H1 (cell line): ENCODE results near the gene TLE3. TPM values are rescaled to one million over a fixed set of nuclear protein-coding genes. Genes with fewer than 3 reads are reported as not detected.

Experiments
- BCL11A ChIP-seq, 2 experiments: IDR thresholded peaks; one replicate each; pipeline ENCODE4 v1.6.1; 2011; ENCODE audit warnings: low read depth in 2 of 2, low read length in 2 of 2, mild to moderate bottlenecking in 2 of 2
- EP300 ChIP-seq, 2 experiments: IDR thresholded peaks; 1 replicate in 1 of 2; 2 replicates in 1 of 2; pipeline ENCODE4 v1.6.1; 2011 to 2012; ENCODE audit warnings: low read depth in 2 of 2, low read length in 2 of 2, mild to moderate bottlenecking in 2 of 2, borderline replicate concordance in 1 of 2, inconsistent platforms in 1 of 2, moderate library complexity in 1 of 2
- EZH2 ChIP-seq: fragments of 200-600 bp; sonication (generic); IDR thresholded peaks from 2 replicates; pipeline ENCODE4 v1.7.1; 2012; ENCODE audit warnings: low read depth, mild to moderate bottlenecking, moderate library complexity, low read length, inconsistent platforms; ENCODE audit not compliant: severe bottlenecking
- GTF2F1 ChIP-seq: IDR thresholded peaks from 2 replicates; pipeline ENCODE4 v1.6.1; 2012; ENCODE audit warnings: low read depth, low read length, improper control_type of control experiment, borderline replicate concordance
- KDM4A ChIP-seq: IDR thresholded peaks from one replicate; pipeline ENCODE4 v1.7.1; 2012; ENCODE audit warnings: low read depth, mild to moderate bottlenecking, moderate library complexity, low read length, inconsistent platforms; ENCODE audit not compliant: severe bottlenecking
- MAFK ChIP-seq: IDR thresholded peaks from 2 replicates; pipeline ENCODE4 v1.6.1; 2012; ENCODE audit warnings: low read depth, mild to moderate bottlenecking, improper control_type of control experiment, low read length
- NRF1 ChIP-seq: IDR thresholded peaks from 2 replicates; pipeline ENCODE4 v1.6.1; 2011; ENCODE audit warnings: mild to moderate bottlenecking, low read depth, low read length, improper control_type of control experiment
- POLR2AphosphoS5 ChIP-seq: IDR thresholded peaks from 2 replicates; pipeline ENCODE4 v1.6.1; 2011; ENCODE audit warnings: low read depth, low read length
- POU5F1 ChIP-seq: IDR thresholded peaks from 2 replicates; pipeline ENCODE4 v1.6.1; 2011; ENCODE audit warnings: low read depth, mild to moderate bottlenecking, low read length, moderate library complexity
- RAD21 ChIP-seq, 2 experiments: IDR thresholded peaks in 1 of 2; conservative IDR thresholded peaks in 1 of 2; 2 replicates each; pipeline ENCODE4 v1.6.1; 2011; ENCODE audit warnings: low read depth in 2 of 2, low read length in 2 of 2, improper control_type of control experiment in 1 of 2, inconsistent platforms in 1 of 2, mild to moderate bottlenecking in 1 of 2, moderate library complexity in 1 of 2
- RBBP5 ChIP-seq: IDR thresholded peaks from 2 replicates; pipeline ENCODE4 v1.7.1; 2012; ENCODE audit warnings: low read depth, mild to moderate bottlenecking, inconsistent platforms, low read length, moderate library complexity, borderline replicate concordance
- RFX5 ChIP-seq: IDR thresholded peaks from 2 replicates; pipeline ENCODE4 v1.6.1; 2011; ENCODE audit warnings: low read depth, low read length, improper control_type of control experiment, borderline replicate concordance
- RNF2 ChIP-seq: fragments of 200-900, 300-1000 bp; sonication (generic); IDR thresholded peaks from 2 replicates; pipeline ENCODE4 v1.7.1; 2016; ENCODE audit warnings: borderline replicate concordance, low read depth, mild to moderate bottlenecking, antibody characterized with exemption, low read length; ENCODE audit not compliant: poor library complexity, severe bottlenecking; ENCODE audit errors: missing control alignments
- SIRT6 ChIP-seq: IDR thresholded peaks from one replicate; pipeline ENCODE4 v1.7.1; 2012; ENCODE audit warnings: low read length, inconsistent platforms
- SIX5 ChIP-seq: IDR thresholded peaks from 2 replicates; pipeline ENCODE4 v1.6.1; 2011; ENCODE audit warnings: mild to moderate bottlenecking, low read depth, low read length
- SP1 ChIP-seq: IDR thresholded peaks from 2 replicates; pipeline ENCODE4 v1.6.1; 2011; ENCODE audit warnings: low read depth, low read length
- SUZ12 ChIP-seq: fragments of 200-600 bp; sonication (generic); IDR thresholded peaks from 2 replicates; pipeline ENCODE4 v1.6.1; 2012; ENCODE audit warnings: mild to moderate bottlenecking, inconsistent platforms, low read length, moderate library complexity, mixed read lengths
- TAF7 ChIP-seq: optimal IDR thresholded peaks from 2 replicates; pipeline ENCODE3; 2011; ENCODE audit warnings: low read depth, mild to moderate bottlenecking, inconsistent platforms, low read length, moderate library complexity, borderline replicate concordance
- TCF12 ChIP-seq: IDR thresholded peaks from 2 replicates; pipeline ENCODE4 v1.6.1; 2011; ENCODE audit warnings: low read depth, mild to moderate bottlenecking, low read length
- YY1 ChIP-seq: IDR thresholded peaks from 2 replicates; pipeline ENCODE4 v1.6.1; 2011; ENCODE audit warnings: low read depth, mild to moderate bottlenecking, low read length
- polyA plus RNA-seq, 7 experiments: library from polyadenylated mRNA; depleted of rRNA in 3 of 7; stranded (reverse) in 5 of 7; unstranded in 2 of 7; fragments of >200 nt in 5 of 7; fragments of 200-250 nt in 2 of 7; gene quantifications; 1 replicate in 5 of 7; 2 replicates in 1 of 7; 4 replicates in 1 of 7; pipeline versions ENCODE4 v1.2.1 to v1.2.3, GENCODE V29; 2011 to 2013; ENCODE audit warnings: missing spikeins in 2 of 7, mixed read lengths in 2 of 7
- total RNA-seq: library from RNA; stranded (reverse); fragmentation: NEBNext Ultra II Directional; extraction: Animal tissue kit (Norgen Biotek cat#: 25700); gene quantifications from 2 replicates; pipeline ENCODE4 v1.2.1, GENCODE V29; 2021
- TF ChIP-seq, protein P1 (sequence below): IDR thresholded peaks from 2 replicates; pipeline ENCODE4 v1.6.1; 2011; ENCODE audit warnings: low read depth, mild to moderate bottlenecking, low read length; ENCODE audit not compliant: insufficient read depth
- TF ChIP-seq, protein P2 (sequence below): IDR thresholded peaks from 2 replicates; pipeline ENCODE4 v1.6.1; 2012; ENCODE audit warnings: inconsistent platforms

TLE3 gene
- total and polyA plus RNA-seq, 2 of the 8 experiments (the other 6 are each of a cell fraction or from before 2014, with no cell fraction given), result 25.1 to 61.2 TPM

DNA sequence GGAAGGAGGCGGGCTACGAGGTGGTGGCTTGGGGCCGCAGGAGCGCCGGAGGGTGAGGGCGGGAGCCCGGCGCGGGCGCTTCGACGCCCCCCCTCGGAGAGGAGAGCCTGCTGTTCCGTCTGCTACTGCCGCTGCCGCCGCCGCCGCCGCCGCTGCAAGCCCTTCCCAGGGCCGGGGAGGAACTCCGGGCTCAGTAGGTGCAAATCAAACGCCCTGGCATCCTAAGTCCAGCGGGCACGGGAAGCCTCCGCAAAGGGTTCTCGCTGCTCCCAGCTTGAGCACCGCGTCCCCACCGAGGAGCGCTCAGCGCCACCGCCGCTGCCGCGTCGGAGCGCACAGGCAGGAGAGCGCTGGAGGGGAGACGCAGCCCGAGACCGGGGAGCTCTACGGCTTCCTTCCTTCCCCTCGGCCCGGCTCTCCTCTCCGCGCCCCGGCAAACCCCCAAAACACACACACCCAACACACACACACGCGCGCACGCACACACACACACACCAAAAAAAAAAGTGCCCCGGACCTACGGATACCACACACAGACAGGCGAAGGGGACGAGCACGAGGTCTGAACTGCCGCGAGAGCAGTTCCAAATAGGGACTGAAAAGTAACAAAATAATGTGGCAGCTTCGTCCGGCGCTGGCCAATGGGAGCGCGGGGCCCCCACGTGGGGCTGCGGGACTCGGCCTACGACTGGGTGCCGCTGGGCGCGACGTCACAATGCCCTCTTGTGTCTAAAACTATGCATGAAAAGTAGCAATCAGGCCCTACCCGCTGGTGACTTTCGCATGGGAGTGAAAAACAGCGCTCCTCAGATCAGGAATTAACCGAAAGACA is at the start of gene TLE3 (continued):
- TF ChIP-seq EZH2, result no peak
- TF ChIP-seq, protein P1, sequence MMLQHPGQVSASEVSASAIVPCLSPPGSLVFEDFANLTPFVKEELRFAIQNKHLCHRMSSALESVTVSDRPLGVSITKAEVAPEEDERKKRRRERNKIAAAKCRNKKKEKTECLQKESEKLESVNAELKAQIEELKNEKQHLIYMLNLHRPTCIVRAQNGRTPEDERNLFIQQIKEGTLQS, result no peak
- TF ChIP-seq MAFK, result no peak
- TF ChIP-seq NRF1, result no peak
- no peak for TF ChIP-seq POU5F1
- peak; percentile 32 to 47; a peak in 3 of 4 replicates for TF ChIP-seq RAD21 (IDR thresholded peaks at IDR 0.05 in 1 of 2, conservative IDR thresholded peaks at IDR 0.05 in 1 of 2; ENCODE audit: low read depth in 2 of 2, low read length in 2 of 2)
- peak; percentile 92 for TF ChIP-seq POLR2AphosphoS5
- TF ChIP-seq, protein P2, sequence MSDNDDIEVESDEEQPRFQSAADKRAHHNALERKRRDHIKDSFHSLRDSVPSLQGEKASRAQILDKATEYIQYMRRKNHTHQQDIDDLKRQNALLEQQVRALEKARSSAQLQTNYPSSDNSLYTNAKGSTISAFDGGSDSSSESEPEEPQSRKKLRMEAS, result peak; percentile 93
- no peak for TF ChIP-seq RFX5
- TF ChIP-seq KDM4A, result peak; percentile 68
- TF ChIP-seq YY1, result 0 out of 2 replicates have a peak, but pooled peaks have one; percentile 6
- TF ChIP-seq GTF2F1, result 0 out of 2 replicates have a peak, but pooled peaks have one; percentile 52
- TF ChIP-seq SIRT6, result no peak
- TF ChIP-seq TCF12, result no peak
- TF ChIP-seq TAF7, result peak; percentile 89
- no peak for TF ChIP-seq BCL11A (IDR thresholded peaks at IDR 0.05; ENCODE audit: low read depth in 2 of 2, low read length in 2 of 2)
- no peak for TF ChIP-seq RNF2
- TF ChIP-seq SP1, result peak; percentile 82
- no peak for TF ChIP-seq SUZ12
- no peak for TF ChIP-seq RBBP5
- TF ChIP-seq SIX5, result no peak
- no peak; a peak in 1 of 3 replicates for TF ChIP-seq EP300 (IDR thresholded peaks at IDR 0.05; ENCODE audit: borderline replicate concordance in 1 of 2, low read depth in 2 of 2, low read length in 2 of 2)
